ENCODE data around the gene TFAP2C. TPM values are rescaled to one million over a fixed set of nuclear protein-coding genes. Genes with fewer than 3 reads are reported as not detected.
"Not testable (repeated sequence)": the region's sequence is repeated elsewhere in the genome, so short reads cannot be mapped to it uniquely, and the experiment has no call there.

TFAP2C gene
- polyA plus RNA-seq, 1 experiment = 0.07 TPM

DNA sequence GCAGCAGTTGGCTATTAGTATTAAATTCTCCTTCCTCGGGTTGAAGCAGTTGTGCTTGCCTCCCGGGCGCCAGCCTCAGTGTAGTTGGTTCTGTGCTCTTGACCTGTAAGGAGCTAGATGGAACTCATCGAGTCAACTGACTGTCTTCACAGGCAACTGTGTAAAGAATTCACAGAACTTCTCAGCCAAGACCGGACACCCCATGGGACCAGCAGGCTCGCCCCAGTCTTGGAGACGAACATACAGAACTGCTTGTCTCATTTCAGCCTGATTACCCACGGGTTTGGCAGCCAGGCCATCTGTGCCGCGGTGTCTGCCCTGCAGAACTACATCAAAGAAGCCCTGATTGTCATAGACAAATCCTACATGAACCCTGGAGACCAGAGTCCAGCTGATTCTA, 8.5 kb downstream of the TFAP2C start:
- no peak overlapping the region for H3K27ac ChIP-seq (ENCODE audit: low read depth, low read length)
- no peak overlapping the region for H3K4me3 ChIP-seq (ENCODE audit: low read depth, low read length)
- ChIA-PET POLR2A (no interaction called here), CTCF (no interaction called here)
- DNase-seq (ENCODE audit: low read depth, low spot score) = no peak
- no peaks in the 10 kb centered on the region for H3K9me3 ChIP-seq (ENCODE audit: control insufficient read depth, insufficient read depth, low read length)
- TF ChIP-seq, protein P1, sequence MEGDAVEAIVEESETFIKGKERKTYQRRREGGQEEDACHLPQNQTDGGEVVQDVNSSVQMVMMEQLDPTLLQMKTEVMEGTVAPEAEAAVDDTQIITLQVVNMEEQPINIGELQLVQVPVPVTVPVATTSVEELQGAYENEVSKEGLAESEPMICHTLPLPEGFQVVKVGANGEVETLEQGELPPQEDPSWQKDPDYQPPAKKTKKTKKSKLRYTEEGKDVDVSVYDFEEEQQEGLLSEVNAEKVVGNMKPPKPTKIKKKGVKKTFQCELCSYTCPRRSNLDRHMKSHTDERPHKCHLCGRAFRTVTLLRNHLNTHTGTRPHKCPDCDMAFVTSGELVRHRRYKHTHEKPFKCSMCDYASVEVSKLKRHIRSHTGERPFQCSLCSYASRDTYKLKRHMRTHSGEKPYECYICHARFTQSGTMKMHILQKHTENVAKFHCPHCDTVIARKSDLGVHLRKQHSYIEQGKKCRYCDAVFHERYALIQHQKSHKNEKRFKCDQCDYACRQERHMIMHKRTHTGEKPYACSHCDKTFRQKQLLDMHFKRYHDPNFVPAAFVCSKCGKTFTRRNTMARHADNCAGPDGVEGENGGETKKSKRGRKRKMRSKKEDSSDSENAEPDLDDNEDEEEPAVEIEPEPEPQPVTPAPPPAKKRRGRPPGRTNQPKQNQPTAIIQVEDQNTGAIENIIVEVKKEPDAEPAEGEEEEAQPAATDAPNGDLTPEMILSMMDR (IDR thresholded peaks at IDR 0.05; ENCODE audit: low read depth, low read length) = no peak
- H3K27me3 ChIP-seq (ENCODE audit: control insufficient read depth, insufficient read depth, low read length) = peaks cover 27% of the 10 kb centered on the region

DNA sequence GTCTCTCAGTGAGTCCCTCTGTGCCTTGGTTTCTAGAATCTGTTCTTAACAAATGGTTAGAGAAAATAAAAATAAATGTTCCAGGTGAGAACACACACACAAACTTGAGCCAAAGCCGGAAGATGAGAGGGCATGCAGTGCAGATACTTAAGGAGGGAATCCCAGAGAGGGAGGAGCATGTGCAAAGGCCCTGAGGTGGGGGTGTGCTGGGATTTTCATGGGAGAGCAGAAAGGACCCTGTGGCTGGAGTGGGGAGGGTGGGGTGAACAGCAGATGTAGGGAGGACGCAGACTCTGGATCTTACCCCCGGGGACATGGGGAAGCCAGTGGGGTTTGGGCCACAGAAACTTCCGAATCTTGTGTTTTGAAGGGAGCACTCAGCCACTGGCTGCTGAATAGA, 17.5 kb downstream of the TFAP2C start:
- Histone ChIP-seq H3K27ac (ENCODE audit: low read depth, low read length) (no peak overlapping the region), H3K4me3 (ENCODE audit: low read depth, low read length) (no peak overlapping the region), H3K27me3 (ENCODE audit: control insufficient read depth, insufficient read depth, low read length) (no peaks in the 10 kb centered on the region), H3K9me3 (ENCODE audit: control insufficient read depth, insufficient read depth, low read length) (no peaks in the 10 kb centered on the region)
- POLR2A ChIA-PET = no interaction called here
- DNase-seq (ENCODE audit: low read depth, low spot score) = no peak
- TF ChIP-seq, protein P1 (IDR thresholded peaks at IDR 0.05; ENCODE audit: low read depth, low read length) = no peak
- CTCF ChIA-PET = no interaction called here

DNA sequence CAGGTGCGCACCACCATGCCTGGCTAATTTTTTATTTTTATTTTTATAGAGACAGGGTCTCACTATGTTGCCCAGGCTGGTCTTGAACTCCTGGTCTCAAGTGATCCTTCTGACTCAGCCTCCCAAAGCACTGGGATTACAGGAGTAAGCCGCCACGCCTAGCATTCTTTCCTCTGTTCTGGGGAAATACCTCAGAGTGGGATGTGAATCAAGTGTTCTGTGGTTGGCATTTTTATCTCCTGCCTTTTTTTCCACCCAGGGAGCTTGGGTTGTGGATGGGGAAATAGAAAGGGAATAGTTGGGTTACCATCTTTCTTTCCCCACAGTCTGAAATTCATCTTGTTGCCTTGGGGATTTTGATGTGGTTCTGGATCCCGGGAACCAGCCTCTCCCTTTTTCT, 24.1 kb downstream of the TFAP2C start:
- H3K9me3 ChIP-seq (ENCODE audit: control insufficient read depth, insufficient read depth, low read length) = no peaks in the 10 kb centered on the region
- no peak overlapping the region for H3K4me3 ChIP-seq (ENCODE audit: low read depth, low read length)
- CTCF ChIA-PET = no interaction called here
- H3K27me3 ChIP-seq (ENCODE audit: control insufficient read depth, insufficient read depth, low read length) = peaks cover 4% of the 10 kb centered on the region
- TF ChIP-seq, protein P1 (IDR thresholded peaks at IDR 0.05; ENCODE audit: low read depth, low read length) = no peak
- no peak overlapping the region for H3K27ac ChIP-seq (ENCODE audit: low read depth, low read length)
- POLR2A ChIA-PET = no interaction called here
- no peak for DNase-seq (ENCODE audit: low read depth, low spot score)

DNA sequence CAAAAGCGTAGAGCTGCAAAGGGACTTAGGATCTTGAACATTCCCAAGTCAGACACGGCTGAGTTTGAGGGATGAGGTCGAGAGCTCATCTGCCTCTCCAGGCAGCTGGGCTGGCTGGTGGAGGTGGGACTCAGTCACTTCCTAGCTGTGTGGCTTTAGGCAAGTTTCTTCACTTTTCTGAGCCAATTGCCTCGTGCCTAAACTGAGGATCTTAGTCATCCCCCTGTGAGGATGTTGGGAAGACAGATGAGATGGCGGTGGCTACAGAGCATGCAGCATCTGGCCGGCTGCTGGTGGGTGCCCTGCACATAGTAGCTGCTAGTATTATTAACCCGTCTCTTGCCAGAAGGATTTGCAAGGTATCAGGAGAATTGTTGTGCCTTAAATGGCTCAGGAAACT, 27.5 kb downstream of the TFAP2C start:
- POLR2A ChIA-PET = no interaction called here
- no peak overlapping the region for H3K27ac ChIP-seq (ENCODE audit: low read depth, low read length)
- TF ChIP-seq, protein P1 (IDR thresholded peaks at IDR 0.05; ENCODE audit: low read depth, low read length) = no peak
- CTCF ChIA-PET = no interaction called here
- H3K9me3 ChIP-seq (ENCODE audit: control insufficient read depth, insufficient read depth, low read length) = no peaks in the 10 kb centered on the region
- no peak for DNase-seq (ENCODE audit: low read depth, low spot score)
- no peak overlapping the region for H3K4me3 ChIP-seq (ENCODE audit: low read depth, low read length)
- H3K27me3 ChIP-seq (ENCODE audit: control insufficient read depth, insufficient read depth, low read length) = peaks cover 4% of the 10 kb centered on the region

DNA sequence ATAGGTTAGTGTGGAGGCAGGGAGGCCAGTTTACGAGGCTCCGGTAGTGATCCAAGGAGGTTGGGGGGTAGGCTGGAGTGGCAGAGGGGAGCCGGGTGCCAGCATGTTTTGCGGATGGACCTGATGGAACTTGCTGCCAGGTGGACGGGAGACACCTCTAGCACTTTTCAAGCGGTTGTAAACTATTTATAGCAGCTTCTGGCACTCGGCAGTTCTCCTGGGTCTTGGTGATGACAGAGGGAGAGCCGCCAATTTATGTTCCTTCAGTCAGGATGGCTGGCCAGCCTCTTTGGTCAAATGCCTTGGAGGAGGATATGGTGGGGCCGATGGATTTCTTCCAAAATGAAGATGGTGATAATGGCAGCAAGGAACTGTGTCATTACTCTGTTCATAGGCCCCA, 28.8 kb downstream of the TFAP2C start:
- ChIA-PET POLR2A (no interaction called here), CTCF (no interaction called here)
- Histone ChIP-seq H3K27me3 (ENCODE audit: control insufficient read depth, insufficient read depth, low read length) (peaks cover 4% of the 10 kb centered on the region), H3K4me3 (ENCODE audit: low read depth, low read length) (no peak overlapping the region), H3K9me3 (ENCODE audit: control insufficient read depth, insufficient read depth, low read length) (no peaks in the 10 kb centered on the region), H3K27ac (ENCODE audit: low read depth, low read length) (no peak overlapping the region)
- no peak for DNase-seq (ENCODE audit: low read depth, low spot score)
- TF ChIP-seq, protein P1 (IDR thresholded peaks at IDR 0.05; ENCODE audit: low read depth, low read length) = no peak

DNA sequence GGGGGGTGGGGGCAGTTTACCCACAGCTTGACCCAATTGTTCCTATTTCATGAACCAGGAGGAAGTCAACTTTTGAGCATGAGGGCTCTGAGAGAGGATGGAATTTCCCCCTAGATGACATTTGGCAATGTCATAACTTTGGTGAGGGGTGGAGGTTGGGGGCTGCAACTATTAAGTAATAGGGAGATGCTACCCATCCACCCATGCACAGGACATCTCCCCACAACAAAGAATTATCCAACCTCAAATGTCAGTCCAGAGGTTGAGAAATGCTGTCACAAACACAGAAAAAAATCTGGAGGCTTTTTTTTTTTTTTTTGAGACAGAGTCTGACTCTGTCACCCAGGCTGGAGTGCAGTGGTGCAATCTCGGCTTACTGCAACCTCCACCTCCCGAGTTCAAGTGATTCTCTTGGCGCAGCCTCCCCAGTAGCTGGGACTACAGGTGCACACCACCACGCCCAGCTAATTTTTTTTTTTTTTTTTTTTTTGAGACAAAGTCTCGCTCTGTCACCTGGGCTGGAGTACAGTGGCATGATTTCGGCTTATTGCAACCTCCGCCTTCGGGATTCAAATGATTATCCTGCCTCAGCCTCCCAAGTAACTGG, 29.3 kb downstream of the TFAP2C start:
- H3K27me3 ChIP-seq (ENCODE audit: control insufficient read depth, insufficient read depth, low read length); POLR2A ChIA-PET; H3K4me3 ChIP-seq (ENCODE audit: low read depth, low read length); H3K9me3 ChIP-seq (ENCODE audit: control insufficient read depth, insufficient read depth, low read length); DNase-seq (ENCODE audit: low read depth, low spot score); H3K27ac ChIP-seq (ENCODE audit: low read depth, low read length); CTCF ChIA-PET: not testable (repeated sequence)

All from AG04450 (cell line).